ENCODE measurements around the gene SLC35A3.

GRCh38 chr1:99955375-99955774 lies 14.4 kb upstream of the SLC35A3 start:
- TF ChIP-seq POLR2A (conservative IDR thresholded peaks at IDR 0.05), result no peak
- TF ChIP-seq ZFPM2 (CRISPR knock-in tag; IDR thresholded peaks at IDR 0.05), result no peak
- no peak for TF ChIP-seq HCFC1 (IDR thresholded peaks at IDR 0.05; ENCODE audit: low read depth, low read length)
